HG02763 (cell line): ENCODE data around the gene STIP1.

Experiments
- ATAC-seq: cut with Tn5 transposase; IDR thresholded peaks from one replicate; pipeline ENCODE4 v1.9.1; 2021; ENCODE audit warnings: mild to moderate bottlenecking, moderate library complexity; ENCODE audit not compliant: unreplicated experiment

Gene STIP1

GRCh38 chr11:64196626-64197025, 10.7 kb downstream of the STIP1 start:
- no peak for ATAC-seq

GRCh38 chr11:64198511-64198910, 12.5 kb downstream of the STIP1 start:
- no peak for ATAC-seq

DNA sequence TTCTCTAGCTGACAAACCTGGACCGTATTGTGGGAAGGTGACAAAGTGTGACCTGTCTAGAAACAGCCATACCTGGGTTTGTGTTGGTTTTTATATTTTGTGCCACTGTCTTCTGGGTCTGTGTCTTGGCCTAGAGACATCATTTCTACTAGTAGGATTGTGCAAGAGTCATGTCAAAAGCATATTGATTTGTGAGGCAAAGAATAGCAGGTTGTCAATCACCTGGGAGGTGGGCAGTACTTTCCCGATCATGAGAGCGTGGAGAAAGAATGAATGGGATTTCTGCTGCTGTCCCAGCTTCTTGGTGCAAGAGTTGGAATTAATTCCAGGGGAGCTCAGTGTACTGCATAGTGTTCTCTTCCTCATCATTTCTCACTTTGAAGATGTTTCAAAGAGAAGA, 15.6 kb downstream of the STIP1 start:
- no peak for ATAC-seq

DNA sequence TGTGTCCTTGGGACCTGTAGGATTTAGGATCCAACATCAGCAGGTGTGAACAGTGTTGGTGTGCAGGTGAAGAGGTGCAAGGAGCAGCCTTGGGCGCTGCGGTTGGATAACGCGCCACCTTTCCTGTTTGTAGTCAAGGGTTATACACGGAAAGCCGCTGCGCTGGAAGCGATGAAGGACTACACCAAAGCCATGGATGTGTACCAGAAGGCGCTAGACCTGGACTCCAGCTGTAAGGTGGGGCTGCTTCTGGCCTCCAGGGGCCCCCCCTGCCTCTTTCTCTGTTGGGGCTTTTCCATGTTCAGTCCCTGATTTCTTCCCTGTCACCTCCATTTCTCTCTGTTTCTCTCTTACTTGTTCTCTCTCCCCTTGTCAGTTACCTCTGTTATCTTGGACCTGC, 17.0 kb downstream of the STIP1 start:
- no peak for ATAC-seq

GRCh38 chr11:64203421-64204079, 17.6 kb downstream of the STIP1 start:
- ATAC-seq, result no peak

GRCh38 chr11:64204080-64204440, 18.1 kb downstream of the STIP1 start:
- no peak for ATAC-seq

DNA sequence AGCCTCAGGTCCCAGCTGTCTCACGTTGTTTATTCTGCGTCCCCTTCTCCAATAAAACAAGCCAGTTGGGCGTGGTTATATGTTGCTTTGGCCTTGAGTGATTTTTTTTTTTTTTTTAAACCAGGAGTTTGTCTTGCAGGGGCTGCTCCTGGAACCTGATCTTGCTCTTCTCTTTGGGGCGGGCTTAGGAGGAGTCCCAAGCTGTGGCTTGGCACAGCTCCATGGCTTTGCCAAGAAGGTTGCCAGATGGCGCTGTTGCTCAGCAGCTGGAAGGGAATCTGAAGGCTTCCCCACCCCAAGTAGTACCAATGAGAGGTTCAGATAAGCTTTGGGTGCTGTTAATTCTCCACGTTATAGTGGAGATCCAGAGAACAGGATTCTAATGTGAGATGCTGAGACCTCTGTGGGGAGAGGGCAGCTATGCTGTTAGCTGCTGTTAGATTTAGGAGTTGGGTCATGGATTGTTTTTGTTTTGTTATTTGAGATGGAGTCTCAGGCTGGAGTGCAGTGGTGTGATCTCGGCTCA, 18.6 kb downstream of the STIP1 start:
- ATAC-seq, result no peak

GRCh38 chr11:64206457-64207255, 20.7 kb downstream of the STIP1 start, which contains the start of gene FERMT3:
Gene FERMT3, plus strand, starts transcription at chr11:64206721. Its CDS starts 644 bp downstream, at chr11:64207365.
- ATAC-seq, result no peak

GRCh38 chr11:64207256-64208085, 21.5 kb downstream of the STIP1 start:
- peak; percentile 49 for ATAC-seq

DNA sequence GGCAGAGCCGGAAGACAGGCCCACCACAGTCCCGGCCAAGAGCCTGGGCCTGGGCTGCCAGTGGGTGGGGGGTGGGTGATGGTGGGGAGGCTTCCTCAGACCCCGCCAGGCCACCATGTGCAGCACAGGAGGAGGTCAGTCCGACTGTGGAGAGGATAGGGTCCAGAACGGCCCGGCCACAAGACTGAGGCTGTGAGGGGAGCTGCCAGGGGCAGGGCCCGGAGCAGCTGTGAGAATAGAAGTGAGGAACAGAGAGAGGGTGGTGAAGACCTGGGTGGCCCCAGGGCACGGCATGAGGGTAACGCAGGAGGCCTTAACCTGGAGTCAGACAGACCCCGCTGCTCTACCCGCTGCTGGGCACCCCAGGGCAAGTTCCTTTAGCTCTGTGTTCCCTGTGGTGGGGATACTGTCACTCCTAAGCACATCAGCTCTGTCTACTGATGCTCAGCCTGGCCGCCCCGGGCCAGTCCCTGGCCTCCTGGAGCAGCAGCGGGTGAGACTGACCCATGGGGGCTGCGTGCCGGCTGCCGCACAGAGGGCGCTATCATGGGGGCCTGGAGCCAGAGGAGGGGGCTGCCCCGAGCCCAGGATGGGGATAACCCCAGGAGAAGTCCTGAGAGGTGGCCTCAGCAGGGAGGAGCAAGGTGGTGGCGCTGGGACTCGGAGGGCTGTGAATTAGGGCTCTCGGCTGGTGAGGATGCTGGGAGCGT, 22.3 kb downstream of the STIP1 start:
- no peak for ATAC-seq

DNA sequence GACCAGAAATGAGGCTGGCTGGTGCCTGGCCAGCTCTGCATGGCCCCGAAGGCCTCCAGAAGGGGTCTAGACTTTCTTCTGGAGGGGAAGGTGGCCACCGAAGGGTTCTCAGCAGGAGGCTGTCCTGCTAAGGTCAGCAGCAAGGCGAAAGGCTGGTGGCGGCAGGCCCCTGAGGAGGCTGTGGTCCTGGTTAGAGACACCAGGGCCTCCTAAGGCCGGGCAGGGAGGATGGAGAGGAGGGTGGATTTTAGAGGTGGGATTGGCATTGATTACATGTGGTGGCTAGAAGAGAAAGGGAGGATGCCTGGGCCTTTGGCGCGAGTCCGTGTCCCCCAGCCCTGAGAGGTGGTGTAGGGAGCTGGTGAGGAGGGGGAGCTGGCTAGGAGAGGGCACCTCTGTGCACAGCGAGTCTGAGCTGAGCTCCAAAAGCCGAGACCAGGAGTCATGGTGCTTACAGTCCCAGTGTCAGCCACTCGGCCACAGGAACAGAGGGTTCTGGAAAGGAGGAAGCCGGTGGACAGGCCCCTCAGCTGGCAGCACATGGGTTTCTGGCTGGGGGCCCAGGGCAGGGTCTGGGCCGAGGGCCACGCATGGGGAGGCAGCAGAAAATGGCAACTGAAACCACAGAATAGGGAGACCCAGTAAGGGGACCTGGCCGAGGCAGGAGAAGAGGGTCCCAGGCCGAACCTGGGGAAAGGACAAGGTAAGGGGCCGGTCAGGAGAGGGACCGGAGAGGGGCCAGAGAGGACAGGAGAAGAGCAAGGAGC, 23.0 kb downstream of the STIP1 start:
- no peak for ATAC-seq

- ATAC-seq, result no peak
Measured at GRCh38 chr11:64209563-64209843, 23.5 kb downstream of the STIP1 start.

DNA sequence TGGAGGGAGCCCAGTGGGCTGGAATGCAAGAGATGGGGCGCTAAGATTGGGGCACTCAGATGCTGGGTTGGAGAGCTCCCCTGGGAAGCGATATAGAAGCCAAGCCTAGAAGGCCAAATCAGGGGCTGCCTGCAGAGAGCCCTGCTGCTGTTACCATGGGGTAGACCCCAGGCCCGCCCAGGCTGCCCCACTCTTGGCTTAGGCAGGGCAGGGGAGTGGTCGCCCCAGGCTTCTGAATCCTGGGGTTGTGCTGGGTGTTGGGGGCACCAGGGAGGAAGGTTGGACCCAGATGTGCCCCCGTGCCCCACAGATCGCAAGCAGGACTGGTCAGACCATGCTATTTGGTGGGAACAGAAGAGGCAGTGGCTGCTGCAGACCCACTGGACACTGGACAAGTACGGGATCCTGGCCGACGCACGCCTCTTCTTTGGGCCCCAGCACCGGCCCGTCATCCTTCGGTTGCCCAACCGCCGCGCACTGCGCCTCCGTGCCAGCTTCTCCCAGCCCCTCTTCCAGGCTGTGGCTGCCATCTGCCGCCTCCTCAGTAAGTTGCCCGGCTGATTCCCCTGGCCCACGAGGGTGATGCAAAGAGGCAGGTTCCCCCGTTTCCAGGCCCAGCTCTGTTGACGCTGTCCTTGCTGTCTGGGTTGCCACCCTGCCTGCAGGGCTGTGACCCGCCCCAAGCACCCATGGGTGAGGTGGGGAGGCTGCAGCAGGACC, 24.5 kb downstream of the STIP1 start:
- no peak for ATAC-seq

DNA sequence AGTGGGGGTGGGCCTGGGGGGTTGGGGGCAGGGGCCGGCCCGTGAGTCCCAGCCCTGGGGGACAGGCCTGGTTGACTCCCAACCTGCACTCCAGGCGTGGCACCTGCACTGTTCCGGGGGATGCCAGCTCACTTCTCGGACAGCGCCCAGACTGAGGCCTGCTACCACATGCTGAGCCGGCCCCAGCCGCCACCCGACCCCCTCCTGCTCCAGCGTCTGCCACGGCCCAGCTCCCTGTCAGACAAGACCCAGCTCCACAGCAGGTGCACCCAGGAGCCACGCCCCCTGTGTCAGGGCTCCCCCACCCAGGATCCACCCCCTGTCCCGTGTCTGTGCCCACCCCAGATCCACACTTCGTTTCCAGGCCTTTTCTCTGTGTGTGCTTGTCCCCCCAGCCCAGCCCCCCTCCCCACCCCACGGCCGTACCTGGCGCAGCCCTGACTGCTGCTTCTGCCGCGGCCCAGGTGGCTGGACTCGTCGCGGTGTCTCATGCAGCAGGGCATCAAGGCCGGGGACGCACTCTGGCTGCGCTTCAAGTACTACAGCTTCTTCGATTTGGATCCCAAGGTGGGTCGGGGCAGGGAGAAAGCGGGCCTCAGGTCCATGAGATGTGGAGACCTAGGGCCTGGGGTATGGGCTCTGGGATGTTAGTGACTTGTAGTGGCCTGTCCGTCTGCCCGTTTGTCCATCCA, 25.4 kb downstream of the STIP1 start:
- ATAC-seq, result no peak

- no peak for ATAC-seq
Measured at GRCh38 chr11:64216879-64217278, 30.9 kb downstream of the STIP1 start.

GRCh38 chr11:64218628-64219353, 32.8 kb downstream of the STIP1 start:
- no peak for ATAC-seq

- no peak for ATAC-seq
Measured at GRCh38 chr11:64219354-64219684, 33.3 kb downstream of the STIP1 start.

GRCh38 chr11:64219755-64220154, 33.8 kb downstream of the STIP1 start:
- ATAC-seq, result no peak
